ENCODE results near the gene TRAPPC11. TPM values are rescaled to one million over a fixed set of nuclear protein-coding genes. Genes with fewer than 3 reads are reported as not detected.
A peak's percentile ranks its signal among the peaks of the same experiment; 100 is the strongest.

The TRAPPC11 gene
- total RNA-seq = 38.2 and 41.2 TPM in 2 replicates
- long read RNA-seq, full-length matches to known transcripts = 5 of 20 reads
- long read RNA-seq, partial matches to known transcripts = 10 of 20 reads
- long read RNA-seq, other reads (novel, unspliced or antisense) = 5 of 20 reads

DNA sequence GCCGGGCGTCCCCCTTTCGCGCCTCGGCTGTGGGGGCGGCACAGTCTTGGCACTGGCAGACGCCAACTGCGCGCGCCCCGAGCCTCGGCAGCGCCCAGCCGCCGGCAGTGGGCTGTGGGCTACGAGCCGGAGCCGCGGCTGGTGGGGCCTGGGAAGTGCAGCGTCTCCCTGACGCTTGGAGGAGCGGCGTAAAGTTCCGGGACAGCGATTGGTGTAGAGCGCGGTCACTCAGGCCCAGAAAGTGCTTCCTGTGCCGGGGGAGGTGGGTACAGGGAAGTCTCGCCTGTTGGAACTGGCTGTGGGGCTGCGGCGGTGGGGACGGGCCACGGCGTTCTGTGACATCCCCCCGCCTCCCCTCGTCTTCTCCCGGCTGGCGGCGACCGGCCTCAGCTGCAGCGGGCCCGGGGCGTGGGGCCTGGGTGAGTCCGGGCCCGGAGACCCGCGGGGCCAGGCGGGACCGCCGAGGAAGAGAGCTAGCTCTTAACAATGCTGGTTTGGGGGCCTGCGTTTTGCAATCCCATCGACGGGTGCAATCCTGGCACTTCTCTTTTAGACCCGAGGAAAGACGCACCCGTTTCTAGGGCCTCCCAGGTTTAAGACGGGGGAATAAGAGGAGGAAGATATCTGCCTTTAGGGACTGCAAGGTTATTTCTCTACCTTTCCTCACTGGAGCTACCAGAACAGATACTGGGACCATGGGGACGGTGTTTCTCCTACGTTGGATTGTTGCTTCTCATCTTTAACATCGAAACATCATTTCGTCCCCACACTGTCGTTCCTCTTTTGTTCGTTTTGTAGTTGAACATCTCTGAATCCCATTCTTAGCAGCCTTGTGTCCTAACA lies at the start of gene TRAPPC11, which contains the start of gene RWDD4:
Gene TRAPPC11, plus strand, starts transcription at position 265 of the 843 bp plus-strand sequence. CDS start 4,575 bp downstream, outside the sequence.
Gene RWDD4, minus strand, starts transcription at position 157 of the 843 bp plus-strand sequence. CDS start 233 bp downstream, outside the sequence.
- peak; percentile 94 for DNase-seq (ENCODE audit: low read depth, low spot score)
- TF ChIP-seq, protein P1, sequence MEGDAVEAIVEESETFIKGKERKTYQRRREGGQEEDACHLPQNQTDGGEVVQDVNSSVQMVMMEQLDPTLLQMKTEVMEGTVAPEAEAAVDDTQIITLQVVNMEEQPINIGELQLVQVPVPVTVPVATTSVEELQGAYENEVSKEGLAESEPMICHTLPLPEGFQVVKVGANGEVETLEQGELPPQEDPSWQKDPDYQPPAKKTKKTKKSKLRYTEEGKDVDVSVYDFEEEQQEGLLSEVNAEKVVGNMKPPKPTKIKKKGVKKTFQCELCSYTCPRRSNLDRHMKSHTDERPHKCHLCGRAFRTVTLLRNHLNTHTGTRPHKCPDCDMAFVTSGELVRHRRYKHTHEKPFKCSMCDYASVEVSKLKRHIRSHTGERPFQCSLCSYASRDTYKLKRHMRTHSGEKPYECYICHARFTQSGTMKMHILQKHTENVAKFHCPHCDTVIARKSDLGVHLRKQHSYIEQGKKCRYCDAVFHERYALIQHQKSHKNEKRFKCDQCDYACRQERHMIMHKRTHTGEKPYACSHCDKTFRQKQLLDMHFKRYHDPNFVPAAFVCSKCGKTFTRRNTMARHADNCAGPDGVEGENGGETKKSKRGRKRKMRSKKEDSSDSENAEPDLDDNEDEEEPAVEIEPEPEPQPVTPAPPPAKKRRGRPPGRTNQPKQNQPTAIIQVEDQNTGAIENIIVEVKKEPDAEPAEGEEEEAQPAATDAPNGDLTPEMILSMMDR (conservative IDR thresholded peaks at IDR 0.05) = peak; percentile 36
- peaks cover 32% of the 10 kb centered on the region for H3K4me1 Mint-ChIP-seq
- H3K4me3 Mint-ChIP-seq = peak within 1 kb of the TSS; percentile 92
- no peaks in the 10 kb centered on the region for H3K9me3 Mint-ChIP-seq
- H3K36me3 Mint-ChIP-seq (ENCODE audit: low read depth) = peaks cover 4% of the 10 kb centered on the region
- H3K27ac Mint-ChIP-seq (ENCODE audit: unreplicated experiment) = peak within 1 kb of the TSS; percentile 94
- H3K27me3 Mint-ChIP-seq (ENCODE audit: low read depth) = no peaks in the 10 kb centered on the region

DNA sequence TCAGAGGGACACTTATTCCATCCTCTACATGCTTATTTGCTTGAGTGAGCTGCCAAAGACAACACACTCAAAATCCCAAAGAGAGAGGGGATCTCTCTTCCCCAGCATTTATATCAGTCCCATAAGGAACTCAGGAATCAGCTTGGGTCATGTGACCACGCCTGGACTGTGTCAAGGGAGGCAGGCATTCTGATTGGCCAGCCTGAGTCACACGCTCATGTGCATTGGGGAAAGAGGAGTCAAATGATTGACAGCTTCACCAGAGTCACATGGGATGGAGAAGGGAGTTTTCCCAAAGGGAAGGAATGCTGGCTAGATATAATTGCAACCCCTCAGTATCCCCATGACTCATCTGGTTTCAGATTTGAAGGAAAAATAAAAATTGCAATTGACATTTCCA lies 49.1 kb upstream of the TRAPPC11 start:
- TF ChIP-seq, protein P1 (conservative IDR thresholded peaks at IDR 0.05) = no peak
- H3K27me3 Mint-ChIP-seq (ENCODE audit: low read depth) = no peaks in the 10 kb centered on the region
- H3K4me1 Mint-ChIP-seq = no peaks in the 10 kb centered on the region
- no peak overlapping the region for H3K4me3 Mint-ChIP-seq
- peak overlapping the region; percentile 35 for H3K27ac Mint-ChIP-seq (ENCODE audit: unreplicated experiment)
- H3K9me3 Mint-ChIP-seq = no peaks in the 10 kb centered on the region
- H3K36me3 Mint-ChIP-seq (ENCODE audit: low read depth) = no peaks in the 10 kb centered on the region
- DNase-seq (ENCODE audit: low read depth, low spot score) = no peak

DNA sequence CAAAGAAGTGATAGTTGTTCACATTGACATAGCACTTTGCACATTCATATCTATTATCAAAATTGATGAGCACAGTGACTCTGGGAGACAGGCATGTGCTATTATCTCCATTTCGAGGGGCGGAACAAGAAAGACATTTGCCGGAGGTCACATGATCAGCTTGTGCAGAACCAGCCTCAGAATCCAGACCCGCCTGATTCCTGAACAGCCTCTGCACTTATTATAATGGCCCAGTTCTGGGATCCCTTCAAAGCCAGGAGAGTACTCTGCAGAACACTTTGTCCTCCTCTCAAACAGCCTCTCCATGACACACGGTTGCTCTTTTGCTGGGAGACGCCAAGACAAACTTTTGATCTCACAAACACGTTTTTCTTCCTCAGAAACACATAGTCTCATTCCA lies 48.5 kb upstream of the TRAPPC11 start:
- Mint-ChIP-seq H3K4me1 (no peaks in the 10 kb centered on the region), H3K9me3 (no peaks in the 10 kb centered on the region), H3K27me3 (ENCODE audit: low read depth) (no peaks in the 10 kb centered on the region), H3K4me3 (no peak overlapping the region), H3K27ac (ENCODE audit: unreplicated experiment) (no peak overlapping the region), H3K36me3 (ENCODE audit: low read depth) (no peaks in the 10 kb centered on the region)
- TF ChIP-seq, protein P1 (conservative IDR thresholded peaks at IDR 0.05) = no peak
- DNase-seq (ENCODE audit: low read depth, low spot score) = no peak

DNA sequence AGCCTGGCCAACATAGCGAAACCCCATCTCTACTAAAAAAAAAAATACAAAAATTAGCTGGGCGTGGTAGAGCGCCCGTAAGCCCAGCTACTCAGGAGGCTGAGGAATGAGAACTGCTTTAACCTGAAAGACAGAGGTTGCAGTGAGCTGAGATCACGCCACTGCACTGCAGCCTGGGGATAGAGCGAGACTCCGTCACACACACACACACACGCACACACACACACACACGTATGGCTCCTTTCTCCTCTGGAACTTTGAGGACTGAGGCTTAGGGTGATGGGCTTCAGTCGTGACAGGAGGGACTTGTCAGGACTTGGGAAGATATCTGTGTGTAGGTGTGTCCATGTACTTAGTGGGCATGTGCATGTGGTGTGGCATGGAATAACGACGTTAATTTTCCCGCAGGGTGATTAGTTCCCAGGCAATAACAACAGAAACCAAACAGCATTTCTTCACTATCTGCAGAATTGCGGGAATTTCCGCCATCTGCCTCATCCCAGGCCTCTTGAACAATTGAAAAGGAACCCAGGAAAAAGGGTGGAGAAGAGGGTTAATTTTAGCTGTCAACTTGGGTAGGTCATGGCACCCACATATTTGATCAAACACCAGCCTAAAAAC lies 47.8 kb upstream of the TRAPPC11 start:
- Mint-ChIP-seq H3K4me1 (no peaks in the 10 kb centered on the region), H3K27me3 (ENCODE audit: low read depth) (no peaks in the 10 kb centered on the region), H3K36me3 (ENCODE audit: low read depth) (no peaks in the 10 kb centered on the region), H3K4me3 (no peak overlapping the region), H3K9me3 (no peaks in the 10 kb centered on the region), H3K27ac (ENCODE audit: unreplicated experiment) (no peak overlapping the region)
- no peak for DNase-seq (ENCODE audit: low read depth, low spot score)
- TF ChIP-seq, protein P1 (conservative IDR thresholded peaks at IDR 0.05) = no peak

DNA sequence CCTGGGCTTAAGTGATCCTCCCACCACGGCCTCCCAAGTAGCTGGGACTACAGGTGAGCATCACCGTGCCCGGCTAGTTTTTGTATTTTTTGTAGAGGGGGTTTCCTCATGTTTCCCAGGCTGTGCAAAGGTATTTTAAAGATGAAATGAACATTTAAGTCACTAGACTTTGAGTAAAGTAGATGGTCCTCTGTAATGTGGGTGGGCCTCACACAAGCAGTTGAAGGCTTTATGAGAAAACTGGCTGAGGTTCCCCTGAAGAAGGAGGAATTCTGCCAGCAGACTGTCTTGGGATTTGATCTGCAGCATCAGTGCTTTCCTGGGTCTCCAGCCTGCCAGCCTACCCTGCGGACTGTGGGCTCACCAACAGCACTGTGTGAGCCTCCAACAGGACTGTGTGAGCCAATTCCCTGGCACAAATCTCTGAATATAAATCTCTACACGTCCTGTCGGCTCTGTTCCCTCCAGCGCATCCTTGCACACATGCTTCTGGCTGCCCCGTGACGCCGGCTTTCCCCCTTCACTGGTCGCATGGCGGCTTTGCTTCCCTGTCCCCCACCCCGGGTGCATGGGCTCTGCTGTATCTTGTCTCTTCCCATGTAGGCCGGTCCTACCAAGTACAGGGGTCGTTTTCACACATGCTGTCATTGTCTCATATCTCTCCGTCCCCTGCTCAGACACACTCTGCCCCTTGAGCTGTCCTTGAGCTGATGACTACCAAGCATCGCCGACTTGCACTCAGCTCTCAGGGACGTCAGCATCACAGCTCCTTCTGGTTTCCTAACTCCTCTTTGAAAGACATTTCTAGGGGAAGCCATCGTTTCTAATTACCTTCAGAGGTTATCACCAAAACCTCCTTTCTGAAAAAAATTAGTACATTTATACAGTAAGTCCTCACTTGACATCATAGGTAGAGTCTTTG lies 46.5 kb upstream of the TRAPPC11 start:
- H3K4me1 Mint-ChIP-seq = no peaks in the 10 kb centered on the region
- H3K36me3 Mint-ChIP-seq (ENCODE audit: low read depth) = no peaks in the 10 kb centered on the region
- no peaks in the 10 kb centered on the region for H3K9me3 Mint-ChIP-seq
- TF ChIP-seq, protein P1 (conservative IDR thresholded peaks at IDR 0.05) = no peak
- H3K4me3 Mint-ChIP-seq = no peak overlapping the region
- H3K27ac Mint-ChIP-seq (ENCODE audit: unreplicated experiment) = peak overlapping the region; percentile 32
- DNase-seq (ENCODE audit: low read depth, low spot score) = no peak
- no peaks in the 10 kb centered on the region for H3K27me3 Mint-ChIP-seq (ENCODE audit: low read depth)
